ENCODE measurements around the gene APBA2.

DNA sequence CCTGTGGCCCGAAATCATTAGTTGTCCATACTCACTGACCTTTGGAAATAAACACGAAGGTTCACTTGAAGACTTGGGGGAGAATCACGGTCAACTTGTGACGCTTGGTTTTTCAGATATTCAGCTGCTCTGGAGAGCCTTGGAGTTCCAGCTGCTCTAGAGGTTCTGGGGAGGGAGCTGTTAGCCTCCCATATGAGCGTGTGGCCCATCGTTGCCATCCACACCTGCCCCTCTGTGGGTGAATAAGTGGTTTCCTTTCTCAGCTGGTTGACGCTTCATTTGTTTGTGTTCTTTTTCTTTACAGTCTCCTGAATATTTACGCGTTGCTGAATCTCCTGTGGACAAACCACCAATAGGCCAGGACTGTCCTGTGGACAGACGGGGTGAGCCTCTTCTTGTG lies 35.6 kb downstream of the APBA2 start:
- TF ChIP-seq, protein P1, sequence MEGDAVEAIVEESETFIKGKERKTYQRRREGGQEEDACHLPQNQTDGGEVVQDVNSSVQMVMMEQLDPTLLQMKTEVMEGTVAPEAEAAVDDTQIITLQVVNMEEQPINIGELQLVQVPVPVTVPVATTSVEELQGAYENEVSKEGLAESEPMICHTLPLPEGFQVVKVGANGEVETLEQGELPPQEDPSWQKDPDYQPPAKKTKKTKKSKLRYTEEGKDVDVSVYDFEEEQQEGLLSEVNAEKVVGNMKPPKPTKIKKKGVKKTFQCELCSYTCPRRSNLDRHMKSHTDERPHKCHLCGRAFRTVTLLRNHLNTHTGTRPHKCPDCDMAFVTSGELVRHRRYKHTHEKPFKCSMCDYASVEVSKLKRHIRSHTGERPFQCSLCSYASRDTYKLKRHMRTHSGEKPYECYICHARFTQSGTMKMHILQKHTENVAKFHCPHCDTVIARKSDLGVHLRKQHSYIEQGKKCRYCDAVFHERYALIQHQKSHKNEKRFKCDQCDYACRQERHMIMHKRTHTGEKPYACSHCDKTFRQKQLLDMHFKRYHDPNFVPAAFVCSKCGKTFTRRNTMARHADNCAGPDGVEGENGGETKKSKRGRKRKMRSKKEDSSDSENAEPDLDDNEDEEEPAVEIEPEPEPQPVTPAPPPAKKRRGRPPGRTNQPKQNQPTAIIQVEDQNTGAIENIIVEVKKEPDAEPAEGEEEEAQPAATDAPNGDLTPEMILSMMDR (IDR thresholded peaks at IDR 0.05): no peak
- TF ChIP-seq POLR2A (IDR thresholded peaks at IDR 0.05): no peak
